ENCODE data around the gene IFNGR1.
"Not testable (repeated sequence)": the region's sequence is repeated elsewhere in the genome, so short reads cannot be mapped to it uniquely, and the experiment has no call there.

Gene IFNGR1

DNA sequence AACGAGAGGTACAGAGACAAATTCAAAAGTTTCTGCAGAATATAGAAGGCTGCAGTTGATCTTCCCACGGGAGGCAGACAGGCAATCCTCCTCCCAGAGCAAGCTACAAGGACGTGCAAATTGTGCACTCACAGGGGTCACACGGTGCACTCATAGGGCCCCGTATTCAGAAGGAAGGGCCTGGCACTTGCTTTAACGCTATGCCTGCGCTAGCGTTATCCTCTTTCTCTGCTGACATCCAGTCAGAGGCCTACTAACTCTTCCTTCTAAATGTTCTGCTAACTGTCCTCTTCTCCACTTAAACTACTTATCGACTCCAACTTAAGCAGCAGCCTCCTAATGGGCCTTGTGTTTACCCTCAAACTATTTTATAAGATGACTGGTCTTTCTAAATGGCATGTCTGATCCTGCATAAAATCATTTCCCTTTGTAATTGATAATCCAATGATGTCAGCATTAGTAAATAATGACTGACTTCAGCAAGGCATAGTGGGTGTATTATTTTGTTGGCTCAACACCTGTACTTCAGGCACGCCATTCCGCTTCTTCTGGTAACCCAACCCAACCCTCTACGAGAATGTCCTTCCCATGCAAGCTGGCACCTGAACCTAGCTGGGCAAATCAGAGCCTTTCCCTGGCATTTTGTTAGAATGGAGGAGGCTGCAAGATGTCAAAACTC is 2.2 kb downstream of the IFNGR1 start:
- DNase-seq (ENCODE audit: extremely low spot score): no peak
- POLR2A ChIA-PET: no interaction called here
- CTCF ChIA-PET: no interaction called here

DNA sequence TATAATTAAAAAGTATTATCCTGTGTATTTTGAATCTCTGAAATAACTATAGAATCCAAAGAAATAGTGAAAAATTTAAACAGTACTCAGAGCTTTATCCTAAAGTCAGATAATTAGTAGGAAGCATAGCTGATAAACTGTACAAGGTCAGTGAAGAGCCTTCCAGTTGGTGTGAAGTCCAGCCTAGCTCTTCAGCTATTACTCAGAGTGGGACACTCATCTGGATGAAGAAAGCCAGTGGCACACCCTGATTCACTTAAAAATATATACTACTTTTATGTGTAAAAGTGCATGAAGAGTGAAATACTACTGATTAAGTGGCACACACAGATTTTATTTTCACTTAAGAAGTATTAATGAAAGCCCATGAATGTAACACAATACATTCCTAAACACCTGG is 3.1 kb downstream of the IFNGR1 start:
- POLR2A ChIA-PET: no interaction called here
- no peak for DNase-seq (ENCODE audit: extremely low spot score)
- TF ChIP-seq SP1 (IDR thresholded peaks at IDR 0.05) (no peak), ELF4 (IDR thresholded peaks at IDR 0.05) (no peak), BHLHE40 (IDR thresholded peaks at IDR 0.05; ENCODE audit: borderline replicate concordance) (no peak), FOXA1 (IDR thresholded peaks at IDR 0.05) (no peak)
- CTCF ChIA-PET: no interaction called here

More for the DNA sequence above, 2.2 kb downstream of the IFNGR1 start:
- TF ChIP-seq ARNT (IDR thresholded peaks at IDR 0.05) (no peak), ELF4 (IDR thresholded peaks at IDR 0.05) (no peak), CTBP1 (IDR thresholded peaks at IDR 0.05; ENCODE audit: borderline replicate concordance) (no peak), HDGF (IDR thresholded peaks at IDR 0.05; ENCODE audit: borderline replicate concordance) (no peak), FOXK2 (IDR thresholded peaks at IDR 0.05) (no peak), FOXM1 (IDR thresholded peaks at IDR 0.05; ENCODE audit: borderline replicate concordance) (no peak), L3MBTL2 (conservative IDR thresholded peaks at IDR 0.05) (no peak), FOXA1 (IDR thresholded peaks at IDR 0.05) (no peak)

DNA sequence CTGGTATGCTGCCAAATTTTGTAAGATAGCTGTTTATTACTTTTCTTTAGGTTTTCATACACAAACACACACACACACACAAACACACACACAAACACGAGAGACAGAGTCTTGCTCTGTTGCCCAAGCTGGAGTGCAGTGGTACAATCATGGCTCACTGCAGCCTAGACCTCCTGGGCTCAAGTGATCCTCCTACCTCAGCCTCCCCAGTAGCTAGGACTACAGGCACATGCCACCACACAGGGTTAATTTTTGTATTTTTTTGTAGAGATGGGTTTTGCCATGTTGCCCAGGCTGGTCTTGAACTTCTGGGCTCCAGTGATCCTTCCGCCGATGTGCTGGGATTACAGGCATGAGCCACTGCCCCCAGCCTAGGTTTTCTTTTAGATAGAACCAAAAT is 3.6 kb downstream of the IFNGR1 start:
- DNase-seq (ENCODE audit: extremely low spot score); CTCF ChIA-PET; POLR2A ChIA-PET: not testable (repeated sequence)

DNA sequence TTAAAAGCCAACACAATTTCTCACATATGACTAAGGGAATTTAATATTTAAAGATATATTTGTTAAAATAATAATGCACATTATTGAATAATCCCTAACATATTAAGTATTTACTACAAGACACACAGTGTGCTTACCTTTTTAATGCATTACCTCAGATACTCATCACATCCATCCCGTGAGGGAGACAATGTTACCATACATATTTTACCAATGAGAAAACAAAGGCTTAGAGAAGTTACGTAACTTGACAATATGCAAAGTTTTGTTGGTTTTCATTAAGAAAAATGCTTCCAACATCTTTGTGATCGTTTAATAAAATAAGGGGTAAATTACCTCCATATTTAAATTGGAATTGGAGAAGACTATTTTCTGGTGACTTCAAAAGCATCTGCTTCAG is 4.3 kb downstream of the IFNGR1 start:
- no peak for DNase-seq (ENCODE audit: extremely low spot score)
- ChIA-PET CTCF (no interaction called here), POLR2A (no interaction called here)
- TF ChIP-seq BHLHE40 (IDR thresholded peaks at IDR 0.05; ENCODE audit: borderline replicate concordance) (no peak), HDGF (IDR thresholded peaks at IDR 0.05; ENCODE audit: borderline replicate concordance) (no peak), CTBP1 (IDR thresholded peaks at IDR 0.05; ENCODE audit: borderline replicate concordance) (no peak), ELF4 (IDR thresholded peaks at IDR 0.05) (no peak), FOXK2 (IDR thresholded peaks at IDR 0.05) (no peak)

DNA sequence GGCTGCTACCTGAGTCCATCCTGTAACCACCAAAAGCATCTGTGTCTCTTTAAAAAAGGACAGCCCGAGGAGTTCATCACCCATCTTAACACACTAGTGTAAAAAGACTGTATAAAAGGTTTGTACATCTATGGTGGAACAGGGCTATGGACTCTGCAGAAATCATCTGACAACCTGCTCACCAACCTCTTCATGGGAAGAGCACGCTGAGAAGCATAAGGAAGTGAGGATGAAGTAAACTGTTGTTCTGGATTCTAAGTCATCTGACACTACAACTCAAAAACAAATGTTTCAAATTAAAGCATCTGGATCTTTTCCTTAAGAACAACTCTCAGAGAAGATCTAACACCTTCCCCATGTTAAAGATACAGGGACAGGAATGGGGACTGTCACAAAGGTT is 5.4 kb downstream of the IFNGR1 start:
- ChIA-PET POLR2A (no interaction called here), CTCF (no interaction called here)
- DNase-seq (ENCODE audit: extremely low spot score): no peak
- TF ChIP-seq ELF4 (IDR thresholded peaks at IDR 0.05): no peak
- TF ChIP-seq SP1 (IDR thresholded peaks at IDR 0.05): no peak

DNA sequence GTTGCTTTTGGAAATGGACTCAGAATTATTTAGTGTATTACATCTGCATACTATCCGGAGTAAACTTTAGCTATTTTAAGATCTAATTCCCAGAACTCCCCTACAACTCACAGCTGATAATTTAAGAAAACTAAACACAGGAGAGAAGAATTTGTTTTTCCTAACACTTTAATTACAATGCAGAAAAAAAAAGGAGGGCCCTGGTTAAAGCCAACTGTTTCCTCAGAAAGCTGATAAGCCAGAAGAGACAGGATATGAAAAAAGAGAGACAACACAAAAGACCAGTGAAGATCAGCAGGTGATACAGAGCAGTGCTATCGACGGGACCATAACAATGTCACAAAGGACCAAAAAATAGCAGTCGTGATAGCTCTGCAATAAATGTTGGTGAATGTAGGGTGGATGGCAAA is 5.8 kb downstream of the IFNGR1 start:
- TF ChIP-seq, protein P1, sequence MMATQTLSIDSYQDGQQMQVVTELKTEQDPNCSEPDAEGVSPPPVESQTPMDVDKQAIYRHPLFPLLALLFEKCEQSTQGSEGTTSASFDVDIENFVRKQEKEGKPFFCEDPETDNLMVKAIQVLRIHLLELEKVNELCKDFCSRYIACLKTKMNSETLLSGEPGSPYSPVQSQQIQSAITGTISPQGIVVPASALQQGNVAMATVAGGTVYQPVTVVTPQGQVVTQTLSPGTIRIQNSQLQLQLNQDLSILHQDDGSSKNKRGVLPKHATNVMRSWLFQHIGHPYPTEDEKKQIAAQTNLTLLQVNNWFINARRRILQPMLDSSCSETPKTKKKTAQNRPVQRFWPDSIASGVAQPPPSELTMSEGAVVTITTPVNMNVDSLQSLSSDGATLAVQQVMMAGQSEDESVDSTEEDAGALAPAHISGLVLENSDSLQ (IDR thresholded peaks at IDR 0.05): no peak
- TF ChIP-seq NFRKB (IDR thresholded peaks at IDR 0.05) (no peak), FOXA1 (IDR thresholded peaks at IDR 0.05) (no peak), HDGF (IDR thresholded peaks at IDR 0.05; ENCODE audit: borderline replicate concordance) (no peak), SUZ12 (IDR thresholded peaks at IDR 0.05) (no peak), LEF1 (IDR thresholded peaks at IDR 0.05; ENCODE audit: borderline replicate concordance) (no peak)
- no peak for DNase-seq (ENCODE audit: extremely low spot score)
- ChIA-PET POLR2A (no interaction called here), CTCF (no interaction called here)

DNA sequence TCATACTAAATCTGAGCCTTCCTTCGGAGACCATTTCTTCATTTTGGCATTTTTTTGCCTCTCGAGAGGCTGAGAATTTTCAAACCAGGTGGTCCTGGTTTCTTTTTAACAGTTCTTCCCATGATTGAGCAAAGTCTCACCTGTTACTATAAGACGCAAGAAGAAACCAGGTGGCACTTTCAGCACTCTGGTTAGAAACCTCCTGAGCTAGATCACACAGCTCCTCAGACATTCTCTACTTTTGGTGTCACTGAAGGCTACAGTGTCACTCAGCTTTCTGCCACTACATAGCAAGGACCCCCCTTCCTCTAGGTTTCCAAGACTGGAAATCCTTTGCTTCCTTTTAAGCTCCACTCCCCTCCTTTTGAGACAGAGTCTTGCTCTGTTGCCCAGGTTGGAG is 7.3 kb downstream of the IFNGR1 start:
- CTCF ChIA-PET: no interaction called here
- POLR2A ChIA-PET: no interaction called here
- DNase-seq (ENCODE audit: extremely low spot score): no peak

DNA sequence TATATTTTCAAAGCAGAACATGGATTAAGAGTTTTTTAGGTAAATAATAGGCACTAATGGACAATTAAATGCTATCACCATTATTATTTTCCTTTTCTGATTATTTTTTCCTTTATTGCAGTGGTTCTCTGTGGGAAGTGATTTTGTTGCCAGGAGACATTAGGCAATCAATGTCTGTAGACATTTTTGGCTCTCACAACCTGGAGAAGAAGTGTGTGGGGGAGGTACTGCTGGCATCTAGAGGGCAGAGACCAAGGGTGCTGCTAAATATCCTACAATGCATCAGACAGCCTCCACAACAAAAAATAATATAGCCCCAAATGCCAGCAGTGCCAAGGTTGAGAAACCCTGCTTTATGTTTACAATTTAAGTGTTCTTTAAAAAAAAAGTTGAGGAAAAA is 8.3 kb downstream of the IFNGR1 start:
- POLR2A ChIA-PET: no interaction called here
- DNase-seq (ENCODE audit: extremely low spot score): no peak
- CTCF ChIA-PET: no interaction called here

More for the DNA sequence above, 7.3 kb downstream of the IFNGR1 start:
- TF ChIP-seq FOXK2 (IDR thresholded peaks at IDR 0.05): no peak
- TF ChIP-seq HDGF (IDR thresholded peaks at IDR 0.05; ENCODE audit: borderline replicate concordance): no peak
- no peak for TF ChIP-seq ARNT (IDR thresholded peaks at IDR 0.05)
- no peak for TF ChIP-seq L3MBTL2 (conservative IDR thresholded peaks at IDR 0.05)
- no peak for TF ChIP-seq CTBP1 (IDR thresholded peaks at IDR 0.05; ENCODE audit: borderline replicate concordance)
- no peak for TF ChIP-seq BHLHE40 (IDR thresholded peaks at IDR 0.05; ENCODE audit: borderline replicate concordance)
- TF ChIP-seq ELF4 (IDR thresholded peaks at IDR 0.05): no peak
- TF ChIP-seq FOXM1 (IDR thresholded peaks at IDR 0.05; ENCODE audit: borderline replicate concordance): no peak
- no peak for TF ChIP-seq FOXA1 (IDR thresholded peaks at IDR 0.05)
- no peak for TF ChIP-seq SP1 (IDR thresholded peaks at IDR 0.05)
- TF ChIP-seq ZNF384 (IDR thresholded peaks at IDR 0.05): no peak
- TF ChIP-seq TARDBP (IDR thresholded peaks at IDR 0.05): no peak
- TF ChIP-seq, protein P1 (IDR thresholded peaks at IDR 0.05): no peak
- TF ChIP-seq NFRKB (IDR thresholded peaks at IDR 0.05): no peak
- TF ChIP-seq LEF1 (IDR thresholded peaks at IDR 0.05; ENCODE audit: borderline replicate concordance): no peak
- no peak for TF ChIP-seq SUZ12 (IDR thresholded peaks at IDR 0.05)

More for the DNA sequence above, 8.3 kb downstream of the IFNGR1 start:
- no peak for TF ChIP-seq NFRKB (IDR thresholded peaks at IDR 0.05)
- TF ChIP-seq ELF4 (IDR thresholded peaks at IDR 0.05): no peak
- TF ChIP-seq L3MBTL2 (conservative IDR thresholded peaks at IDR 0.05): no peak
- TF ChIP-seq LEF1 (IDR thresholded peaks at IDR 0.05; ENCODE audit: borderline replicate concordance): no peak
- TF ChIP-seq SP1 (IDR thresholded peaks at IDR 0.05): no peak
- no peak for TF ChIP-seq SUZ12 (IDR thresholded peaks at IDR 0.05)
- TF ChIP-seq FOXM1 (IDR thresholded peaks at IDR 0.05; ENCODE audit: borderline replicate concordance): no peak
- TF ChIP-seq ARNT (IDR thresholded peaks at IDR 0.05): no peak
